ENCODE data around the gene ARID4B.

GRCh38 chr1:235325139-235325538 lies 2.8 kb downstream of the ARID4B start:
- TF ChIP-seq CTCF (conservative IDR thresholded peaks at IDR 0.05; ENCODE audit: low read depth, low read length) (no peak), EZH2 (IDR thresholded peaks at IDR 0.05; ENCODE audit: low read length, unreplicated experiment) (no peak)
